HepG2 (cell line): Measurements from ENCODE around the gene TMEM131L. TPM values are rescaled to one million over a fixed set of nuclear protein-coding genes. Genes with fewer than 3 reads are reported as not detected.

Experiments
- FOXK1 ChIP-seq: sonication (generic); formaldehyde crosslinking; IDR thresholded peaks from 2 replicates; pipeline ENCODE4 v1.4.0; 2020; ENCODE audit warnings: low read depth, missing genetic modification reagents, borderline replicate concordance
- GPN1 ChIP-seq: sonication (generic); formaldehyde crosslinking; IDR thresholded peaks from 2 replicates; pipeline ENCODE4 v1.5.1; 2020; ENCODE audit warnings: missing genetic modification reagents, borderline replicate concordance
- JDP2 ChIP-seq: sonication (generic); formaldehyde crosslinking; IDR thresholded peaks from 2 replicates; pipeline ENCODE4 v1.8.1; 2022; ENCODE audit warnings: missing genetic modification reagents, borderline replicate concordance
- KDM5B ChIP-seq: sonication (generic); formaldehyde crosslinking; IDR thresholded peaks from 2 replicates; pipeline ENCODE4 v1.4.0; 2020; ENCODE audit warnings: missing genetic modification reagents, mild to moderate bottlenecking, borderline replicate concordance
- NR3C1 ChIP-seq: sonication (generic); formaldehyde crosslinking; IDR thresholded peaks from 2 replicates; pipeline ENCODE4 v1.4.0; 2020; ENCODE audit warnings: missing genetic modification reagents
- PCBP2 ChIP-seq: fragments of 200-400 bp; formaldehyde crosslinking; optimal IDR thresholded peaks from 2 replicates; pipeline ENCODE3; 2018; ENCODE audit warnings: low read length, low read depth; ENCODE audit not compliant: poor library complexity, severe bottlenecking
- PHF20 ChIP-seq: sonication (generic); formaldehyde crosslinking; IDR thresholded peaks from 2 replicates; pipeline ENCODE4 v1.5.0; 2020; ENCODE audit warnings: mild to moderate bottlenecking, missing genetic modification reagents
- RAD21 ChIP-seq: fragments of 450-650 bp; formaldehyde crosslinking; IDR thresholded peaks from 2 replicates; pipeline ENCODE4 v1.5.0; 2020; ENCODE audit warnings: mild to moderate bottlenecking
- RBAK ChIP-seq: sonication (generic); formaldehyde crosslinking; IDR thresholded peaks from 2 replicates; pipeline ENCODE4 v1.5.1; 2020; ENCODE audit warnings: mild to moderate bottlenecking, missing genetic modification reagents
- RFX5 ChIP-seq: IDR thresholded peaks from 2 replicates; pipeline ENCODE4 v1.6.1; 2011; ENCODE audit warnings: low read depth, low read length, improper control_type of control experiment
- RNF2 ChIP-seq: fragments of 450-650 bp; conservative IDR thresholded peaks from 2 replicates; pipeline ENCODE4 v1.6.1; 2016; ENCODE audit warnings: low read depth
- SMARCE1 ChIP-seq: fragments of 450-650 bp; IDR thresholded peaks from 2 replicates; pipeline ENCODE4 v1.6.1; 2017; ENCODE audit warnings: borderline replicate concordance
- SP140L ChIP-seq: sonication (generic); formaldehyde crosslinking; IDR thresholded peaks from 2 replicates; pipeline ENCODE4 v1.4.0; 2020; ENCODE audit warnings: missing genetic modification reagents, borderline replicate concordance
- TMF1 ChIP-seq: sonication (generic); formaldehyde crosslinking; IDR thresholded peaks from 2 replicates; pipeline ENCODE4 v1.8.1; 2022; ENCODE audit warnings: low read depth, missing genetic modification reagents
- XRCC5 ChIP-seq: fragments of 200-400 bp; formaldehyde crosslinking; optimal IDR thresholded peaks from 2 replicates; pipeline ENCODE3; 2017; ENCODE audit warnings: mild to moderate bottlenecking, low read length
- ZBTB3 ChIP-seq: sonication (generic); formaldehyde crosslinking; IDR thresholded peaks from 2 replicates; pipeline ENCODE4 v1.4.0; 2020; ENCODE audit warnings: low read depth, mild to moderate bottlenecking, moderate library complexity, missing genetic modification reagents, borderline replicate concordance
- ZFP36L1 ChIP-seq: sonication (generic); formaldehyde crosslinking; IDR thresholded peaks from 2 replicates; pipeline ENCODE4 v1.8.0; 2022; ENCODE audit warnings: mild to moderate bottlenecking, missing genetic modification reagents, moderate library complexity
- ZNF12 ChIP-seq: sonication (generic); formaldehyde crosslinking; IDR thresholded peaks from 2 replicates; pipeline ENCODE4 v1.5.0; 2020; ENCODE audit warnings: missing genetic modification reagents
- ZNF615 ChIP-seq: sonication (generic); formaldehyde crosslinking; IDR thresholded peaks from 2 replicates; pipeline ENCODE4 v1.5.0; 2020; ENCODE audit warnings: mild to moderate bottlenecking, missing genetic modification reagents, borderline replicate concordance
- polyA plus RNA-seq, 8 experiments: library from polyadenylated mRNA; depleted of rRNA in 3 of 8; stranded (reverse) in 7 of 8; unstranded in 1 of 8; fragments of >200 nt; fragmentation: Illumina TruSeq in 4 of 8; extraction: Trizol in 4 of 8; gene quantifications; 2 replicates each; pipeline versions ENCODE4 v1.2.1 to v1.2.3, GENCODE V29; 2011 to 2016; ENCODE audit warnings: low read depth in 4 of 8, missing spikeins in 1 of 8, mixed read lengths in 1 of 8; ENCODE audit not compliant: insufficient read depth in 1 of 8
- total RNA-seq, 5 experiments: library from RNA; depleted of rRNA; stranded (reverse); fragments of >200 nt; fragmentation: Illumina TruSeq; extraction: Trizol; gene quantifications; 2 replicates each; pipeline ENCODE4 v1.2.3, GENCODE V29; 2016; ENCODE audit warnings: low read depth in 1 of 5
- TF ChIP-seq, protein P1 (sequence below): sonication (generic); formaldehyde crosslinking; IDR thresholded peaks from 2 replicates; pipeline ENCODE4 v1.5.0; 2020; ENCODE audit warnings: mild to moderate bottlenecking, missing genetic modification reagents, borderline replicate concordance
- TF ChIP-seq, protein P2 (sequence below): sonication (generic); formaldehyde crosslinking; IDR thresholded peaks from 2 replicates; pipeline ENCODE4 v1.8.1; 2023; ENCODE audit warnings: mild to moderate bottlenecking, moderate library complexity, missing genetic modification reagents
- TF ChIP-seq, protein P3 (sequence below): sonication (generic); formaldehyde crosslinking; IDR thresholded peaks from 2 replicates; pipeline ENCODE4 v1.4.0; 2020; ENCODE audit warnings: mild to moderate bottlenecking, missing genetic modification reagents
- TF ChIP-seq, protein P4 (sequence below): sonication (generic); IDR thresholded peaks from 2 replicates; pipeline ENCODE4 v1.6.1; 2016; ENCODE audit warnings: low read depth, borderline replicate concordance

The TMEM131L gene
- total and polyA plus RNA-seq, 2 of the 13 experiments (the other 11 are each of a cell fraction or from before 2014, with no cell fraction given) = 2.2 to 4.5 TPM

DNA sequence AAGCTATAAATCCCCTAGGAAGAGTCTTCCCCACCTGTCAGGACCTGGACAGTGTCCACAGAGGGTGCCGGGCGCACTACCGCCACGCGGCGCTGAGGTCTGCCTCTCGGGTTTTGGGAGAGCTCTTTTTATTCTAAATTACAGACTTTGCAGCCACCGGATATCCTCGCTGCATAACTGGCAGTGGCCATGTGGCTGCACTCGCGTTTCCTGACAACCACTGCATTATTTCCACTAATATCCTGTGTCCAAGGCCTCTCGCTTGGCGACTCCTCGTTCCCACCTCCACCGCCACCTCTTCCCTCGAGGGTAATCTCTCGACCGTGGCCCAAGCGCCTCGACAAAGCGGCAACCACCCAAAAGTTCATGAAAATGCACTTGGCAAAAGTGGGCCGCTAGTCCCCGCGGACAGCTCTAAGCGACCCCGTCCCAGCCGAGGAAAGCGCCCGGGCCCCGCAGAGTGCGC lies 512 bp upstream of the TMEM131L start (continued):
- TF ChIP-seq ZBTB3 = 0 out of 2 replicates have a peak, but pooled peaks have one; percentile 46
- TF ChIP-seq, protein P1, sequence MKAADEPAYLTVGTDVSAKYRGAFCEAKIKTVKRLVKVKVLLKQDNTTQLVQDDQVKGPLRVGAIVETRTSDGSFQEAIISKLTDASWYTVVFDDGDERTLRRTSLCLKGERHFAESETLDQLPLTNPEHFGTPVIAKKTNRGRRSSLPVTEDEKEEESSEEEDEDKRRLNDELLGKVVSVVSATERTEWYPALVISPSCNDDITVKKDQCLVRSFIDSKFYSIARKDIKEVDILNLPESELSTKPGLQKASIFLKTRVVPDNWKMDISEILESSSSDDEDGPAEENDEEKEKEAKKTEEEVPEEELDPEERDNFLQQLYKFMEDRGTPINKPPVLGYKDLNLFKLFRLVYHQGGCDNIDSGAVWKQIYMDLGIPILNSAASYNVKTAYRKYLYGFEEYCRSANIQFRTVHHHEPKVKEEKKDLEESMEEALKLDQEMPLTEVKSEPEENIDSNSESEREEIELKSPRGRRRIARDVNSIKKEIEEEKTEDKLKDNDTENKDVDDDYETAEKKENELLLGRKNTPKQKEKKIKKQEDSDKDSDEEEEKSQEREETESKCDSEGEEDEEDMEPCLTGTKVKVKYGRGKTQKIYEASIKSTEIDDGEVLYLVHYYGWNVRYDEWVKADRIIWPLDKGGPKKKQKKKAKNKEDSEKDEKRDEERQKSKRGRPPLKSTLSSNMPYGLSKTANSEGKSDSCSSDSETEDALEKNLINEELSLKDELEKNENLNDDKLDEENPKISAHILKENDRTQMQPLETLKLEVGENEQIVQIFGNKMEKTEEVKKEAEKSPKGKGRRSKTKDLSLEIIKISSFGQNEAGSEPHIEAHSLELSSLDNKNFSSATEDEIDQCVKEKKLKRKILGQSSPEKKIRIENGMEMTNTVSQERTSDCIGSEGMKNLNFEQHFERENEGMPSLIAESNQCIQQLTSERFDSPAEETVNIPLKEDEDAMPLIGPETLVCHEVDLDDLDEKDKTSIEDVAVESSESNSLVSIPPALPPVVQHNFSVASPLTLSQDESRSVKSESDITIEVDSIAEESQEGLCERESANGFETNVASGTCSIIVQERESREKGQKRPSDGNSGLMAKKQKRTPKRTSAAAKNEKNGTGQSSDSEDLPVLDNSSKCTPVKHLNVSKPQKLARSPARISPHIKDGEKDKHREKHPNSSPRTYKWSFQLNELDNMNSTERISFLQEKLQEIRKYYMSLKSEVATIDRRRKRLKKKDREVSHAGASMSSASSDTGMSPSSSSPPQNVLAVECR (CRISPR knock-in tag) = no peak
- no peak for TF ChIP-seq ZFP36L1
- no peak for TF ChIP-seq SMARCE1
- TF ChIP-seq KDM5B (CRISPR knock-in tag) = peak; percentile 57
- 0 out of 2 replicates have a peak, but pooled peaks have one; percentile 75 for TF ChIP-seq RNF2
- TF ChIP-seq, protein P2, sequence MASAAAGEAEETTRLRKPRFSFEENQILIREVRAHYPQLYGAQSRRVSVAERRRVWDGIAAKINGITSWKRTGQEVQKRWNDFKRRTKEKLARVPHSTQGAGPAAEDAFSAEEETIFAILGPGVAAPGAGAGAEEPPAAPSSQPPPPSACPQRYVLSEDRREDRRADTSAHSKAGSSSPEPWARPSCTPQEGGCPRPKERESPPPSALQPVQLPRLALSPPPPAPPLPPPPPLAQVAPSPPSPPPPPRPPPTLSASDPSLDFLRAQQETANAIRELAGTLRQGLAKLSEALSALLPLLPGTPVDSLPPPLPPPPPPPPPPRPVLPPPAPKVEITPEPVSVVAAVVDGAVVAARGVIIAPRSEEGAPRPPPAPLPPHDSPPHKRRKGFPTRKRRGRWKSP = no peak; the same call in 1 of the 2 replicates
- TF ChIP-seq, protein P3, sequence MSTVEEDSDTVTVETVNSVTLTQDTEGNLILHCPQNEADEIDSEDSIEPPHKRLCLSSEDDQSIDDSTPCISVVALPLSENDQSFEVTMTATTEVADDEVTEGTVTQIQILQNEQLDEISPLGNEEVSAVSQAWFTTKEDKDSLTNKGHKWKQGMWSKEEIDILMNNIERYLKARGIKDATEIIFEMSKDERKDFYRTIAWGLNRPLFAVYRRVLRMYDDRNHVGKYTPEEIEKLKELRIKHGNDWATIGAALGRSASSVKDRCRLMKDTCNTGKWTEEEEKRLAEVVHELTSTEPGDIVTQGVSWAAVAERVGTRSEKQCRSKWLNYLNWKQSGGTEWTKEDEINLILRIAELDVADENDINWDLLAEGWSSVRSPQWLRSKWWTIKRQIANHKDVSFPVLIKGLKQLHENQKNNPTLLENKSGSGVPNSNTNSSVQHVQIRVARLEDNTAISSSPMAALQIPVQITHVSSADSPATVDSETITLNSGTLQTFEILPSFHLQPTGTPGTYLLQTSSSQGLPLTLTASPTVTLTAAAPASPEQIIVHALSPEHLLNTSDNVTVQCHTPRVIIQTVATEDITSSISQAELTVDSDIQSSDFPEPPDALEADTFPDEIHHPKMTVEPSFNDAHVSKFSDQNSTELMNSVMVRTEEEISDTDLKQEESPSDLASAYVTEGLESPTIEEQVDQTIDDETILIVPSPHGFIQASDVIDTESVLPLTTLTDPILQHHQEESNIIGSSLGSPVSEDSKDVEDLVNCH (CRISPR knock-in tag) = no peak
- TF ChIP-seq, protein P4, sequence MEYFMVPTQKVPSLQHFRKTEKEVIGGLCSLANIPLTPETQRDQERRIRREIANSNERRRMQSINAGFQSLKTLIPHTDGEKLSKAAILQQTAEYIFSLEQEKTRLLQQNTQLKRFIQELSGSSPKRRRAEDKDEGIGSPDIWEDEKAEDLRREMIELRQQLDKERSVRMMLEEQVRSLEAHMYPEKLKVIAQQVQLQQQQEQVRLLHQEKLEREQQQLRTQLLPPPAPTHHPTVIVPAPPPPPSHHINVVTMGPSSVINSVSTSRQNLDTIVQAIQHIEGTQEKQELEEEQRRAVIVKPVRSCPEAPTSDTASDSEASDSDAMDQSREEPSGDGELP = no peak
- TF ChIP-seq RFX5 = no peak
- TF ChIP-seq TMF1 = no peak
- TF ChIP-seq FOXK1 (CRISPR knock-in tag) = no peak
- no peak for TF ChIP-seq PHF20 (CRISPR knock-in tag)
- no peak for TF ChIP-seq NR3C1
- TF ChIP-seq XRCC5 = no peak
- no peak for TF ChIP-seq RBAK (CRISPR knock-in tag)
- TF ChIP-seq ZNF615 (CRISPR knock-in tag) = no peak
- TF ChIP-seq ZNF12 (CRISPR knock-in tag) = 0 out of 2 replicates have a peak, but pooled peaks have one; percentile 28
- TF ChIP-seq GPN1 (CRISPR knock-in tag) = no peak
- no peak for TF ChIP-seq SP140L (CRISPR knock-in tag)
- no peak for TF ChIP-seq PCBP2
- TF ChIP-seq JDP2 (CRISPR knock-in tag) = no peak
- TF ChIP-seq RAD21 (CRISPR knock-in tag) = 0 out of 2 replicates have a peak, but pooled peaks have one; percentile 19
